C4-2B (cell line): ENCODE data around the gene USP50.
"Not testable (repeated sequence)": the region's sequence is repeated elsewhere in the genome, so short reads cannot be mapped to it uniquely, and the experiment has no call there.

Experiments used
- H3K27ac ChIP-seq: fragments of 450-650 bp; 2 replicates; pipeline ENCODE4 v1.5.1; 2017
- ZFX ChIP-seq: fragments of 450-650 bp; IDR thresholded peaks from 2 replicates; pipeline ENCODE4 v1.6.1; 2017
- TF ChIP-seq, protein P1 (sequence below): fragments of 450-650 bp; conservative IDR thresholded peaks from 2 replicates; pipeline ENCODE4 v1.5.1; 2017; ENCODE audit warnings: mild to moderate bottlenecking

The USP50 gene

DNA sequence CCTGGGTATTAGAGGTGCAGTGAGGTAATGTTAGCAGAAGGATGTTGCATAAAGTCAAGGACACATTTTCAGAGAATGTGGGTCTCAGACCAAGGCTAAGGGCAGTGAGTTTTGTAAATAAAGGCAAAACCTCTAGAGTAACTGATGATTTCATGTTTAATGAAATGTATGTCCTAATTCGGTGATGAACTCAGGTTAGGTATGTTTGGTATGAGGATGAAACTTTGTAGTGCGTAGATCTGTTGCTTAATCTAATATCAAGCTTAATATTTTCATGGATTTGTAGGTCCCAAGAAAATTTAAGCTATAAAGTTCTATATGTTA is 3.6 kb downstream of the USP50 start:
- TF ChIP-seq, protein P1, sequence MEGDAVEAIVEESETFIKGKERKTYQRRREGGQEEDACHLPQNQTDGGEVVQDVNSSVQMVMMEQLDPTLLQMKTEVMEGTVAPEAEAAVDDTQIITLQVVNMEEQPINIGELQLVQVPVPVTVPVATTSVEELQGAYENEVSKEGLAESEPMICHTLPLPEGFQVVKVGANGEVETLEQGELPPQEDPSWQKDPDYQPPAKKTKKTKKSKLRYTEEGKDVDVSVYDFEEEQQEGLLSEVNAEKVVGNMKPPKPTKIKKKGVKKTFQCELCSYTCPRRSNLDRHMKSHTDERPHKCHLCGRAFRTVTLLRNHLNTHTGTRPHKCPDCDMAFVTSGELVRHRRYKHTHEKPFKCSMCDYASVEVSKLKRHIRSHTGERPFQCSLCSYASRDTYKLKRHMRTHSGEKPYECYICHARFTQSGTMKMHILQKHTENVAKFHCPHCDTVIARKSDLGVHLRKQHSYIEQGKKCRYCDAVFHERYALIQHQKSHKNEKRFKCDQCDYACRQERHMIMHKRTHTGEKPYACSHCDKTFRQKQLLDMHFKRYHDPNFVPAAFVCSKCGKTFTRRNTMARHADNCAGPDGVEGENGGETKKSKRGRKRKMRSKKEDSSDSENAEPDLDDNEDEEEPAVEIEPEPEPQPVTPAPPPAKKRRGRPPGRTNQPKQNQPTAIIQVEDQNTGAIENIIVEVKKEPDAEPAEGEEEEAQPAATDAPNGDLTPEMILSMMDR = no peak
- no peak for TF ChIP-seq ZFX
- no peak overlapping the region for H3K27ac ChIP-seq

DNA sequence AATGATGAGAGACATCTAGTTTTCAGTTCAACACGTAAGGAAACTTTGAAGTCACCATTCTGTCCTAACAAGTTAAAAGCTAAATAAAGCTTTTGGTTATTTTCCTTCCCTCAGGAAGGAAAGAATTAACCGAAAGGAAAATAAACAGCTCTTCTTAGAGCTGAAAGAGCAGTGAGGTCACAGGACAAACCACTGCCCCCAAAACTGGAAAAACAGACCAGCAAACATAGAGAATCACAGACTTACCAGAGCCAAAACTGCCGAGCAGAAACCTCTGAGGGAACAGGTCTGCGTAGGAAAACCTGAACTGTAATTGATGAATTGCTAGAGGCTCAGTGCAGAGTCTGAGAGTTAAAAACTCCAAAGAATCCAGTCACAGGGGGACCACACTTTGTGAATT is 14.7 kb downstream of the USP50 start:
- TF ChIP-seq, protein P1 = no peak
- TF ChIP-seq ZFX = no peak
- H3K27ac ChIP-seq = no peak overlapping the region

DNA sequence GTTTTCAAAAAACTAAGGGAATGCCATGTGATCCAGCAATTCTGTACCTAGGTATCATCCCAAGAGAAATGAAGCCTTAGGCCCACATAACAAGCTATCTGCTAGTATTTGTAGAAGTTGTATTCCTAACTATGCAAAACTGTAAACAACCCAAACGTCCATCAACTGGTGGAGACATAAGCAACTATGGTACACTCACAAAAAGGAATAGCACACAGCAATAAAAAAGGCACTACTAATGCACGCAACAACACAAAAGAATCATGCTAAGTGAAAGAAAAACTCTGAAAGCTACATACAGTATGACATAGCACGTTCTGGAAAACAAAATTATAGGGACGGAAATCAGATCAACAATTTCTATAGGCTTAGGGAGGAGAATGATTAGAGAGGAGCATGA is 15.3 kb downstream of the USP50 start:
- H3K27ac ChIP-seq = no peak overlapping the region
- no peak for TF ChIP-seq ZFX
- TF ChIP-seq, protein P1 = no peak

DNA sequence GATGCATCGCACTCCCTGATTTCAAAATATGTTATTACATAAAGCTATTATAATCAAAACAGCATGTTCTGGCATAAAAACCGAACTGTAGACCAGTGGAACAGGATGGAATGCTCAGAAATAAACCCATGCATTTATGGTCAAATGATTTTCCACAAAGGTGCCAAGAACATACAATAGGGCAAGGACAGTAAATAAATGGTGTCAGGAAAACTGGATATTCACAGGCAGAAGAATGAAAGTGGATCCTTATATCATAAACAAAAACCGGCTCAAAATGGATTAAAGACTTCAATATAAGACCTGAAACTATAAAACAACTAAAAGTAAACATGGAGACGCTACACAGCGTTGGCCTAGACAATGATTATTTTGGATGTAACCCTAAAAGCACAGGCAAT is 22.6 kb downstream of the USP50 start:
- TF ChIP-seq, protein P1 = no peak
- TF ChIP-seq ZFX = no peak
- no peak overlapping the region for H3K27ac ChIP-seq

DNA sequence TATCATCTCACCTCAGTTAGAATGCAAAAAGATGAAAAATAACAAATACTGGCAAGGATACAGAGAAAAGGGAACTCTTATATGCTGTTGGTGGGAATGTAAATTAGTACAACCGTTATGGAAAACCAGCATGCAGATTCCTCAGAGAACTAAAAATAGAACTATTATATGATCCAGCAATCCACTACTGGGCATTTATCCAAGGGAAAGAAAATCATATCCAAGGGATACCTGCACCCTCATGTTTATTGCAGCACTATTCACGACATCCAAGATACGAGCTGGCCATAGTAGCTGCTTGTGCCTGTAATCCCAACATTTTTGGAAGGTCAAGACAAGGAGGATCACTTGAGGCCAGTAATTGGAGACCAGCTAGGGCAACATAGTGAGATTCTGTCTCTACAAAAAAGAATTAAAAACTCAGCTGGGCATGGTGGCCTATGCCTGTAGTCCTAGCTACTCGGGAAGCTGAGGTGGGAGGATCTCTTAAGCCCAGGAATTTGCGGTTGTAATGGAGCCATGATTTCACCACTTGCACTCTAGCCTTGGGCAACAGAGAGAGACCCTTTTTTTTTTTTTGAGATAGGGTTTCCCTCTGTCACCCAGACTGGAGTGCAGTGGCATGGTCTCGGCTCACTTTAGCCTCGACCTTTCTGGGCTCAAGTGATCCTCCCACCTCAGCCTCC is 26.6 kb downstream of the USP50 start:
- TF ChIP-seq ZFX = no peak
- TF ChIP-seq, protein P1 = no peak
- no peak overlapping the region for H3K27ac ChIP-seq

DNA sequence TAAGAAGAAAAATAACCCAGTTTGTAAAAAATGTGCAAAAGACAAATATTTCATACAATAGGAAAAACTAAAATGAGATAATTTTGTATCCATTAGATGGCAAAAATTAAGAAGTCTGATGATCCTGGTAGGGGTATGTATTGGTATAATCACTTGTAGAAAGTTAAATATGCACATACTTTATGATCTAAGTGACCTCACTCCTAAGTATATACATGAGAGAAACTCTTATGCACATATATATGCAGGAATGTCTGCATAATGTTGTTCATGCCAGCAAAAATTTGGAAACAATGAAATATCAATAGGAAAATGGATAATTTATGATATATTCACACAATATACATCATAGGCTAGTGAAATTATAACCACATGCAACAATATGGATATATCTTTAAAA is 33.5 kb downstream of the USP50 start:
- TF ChIP-seq ZFX = no peak
- TF ChIP-seq, protein P1 = no peak
- no peak overlapping the region for H3K27ac ChIP-seq

DNA sequence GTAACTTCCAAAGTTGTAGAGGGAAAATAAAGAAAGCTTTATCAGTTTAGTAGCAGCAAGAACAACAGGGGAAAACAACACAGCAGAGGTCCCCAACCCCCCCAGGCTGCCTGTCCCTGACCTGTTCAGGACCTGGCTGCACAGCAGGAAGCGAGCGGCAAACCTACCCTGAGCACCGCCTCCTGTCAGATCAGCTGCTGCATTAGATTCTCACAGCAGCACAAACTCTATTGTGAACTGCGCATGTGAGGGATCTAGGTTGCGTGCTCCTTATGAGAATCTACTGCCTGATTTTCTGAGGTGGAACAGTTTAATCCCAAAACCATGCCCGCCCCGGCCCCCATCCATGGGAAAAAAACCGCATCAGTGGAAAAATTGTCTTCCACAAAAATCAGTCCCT is 40.3 kb downstream of the USP50 start:
- TF ChIP-seq, protein P1 = no peak
- TF ChIP-seq ZFX = no peak
- no peak overlapping the region for H3K27ac ChIP-seq

DNA sequence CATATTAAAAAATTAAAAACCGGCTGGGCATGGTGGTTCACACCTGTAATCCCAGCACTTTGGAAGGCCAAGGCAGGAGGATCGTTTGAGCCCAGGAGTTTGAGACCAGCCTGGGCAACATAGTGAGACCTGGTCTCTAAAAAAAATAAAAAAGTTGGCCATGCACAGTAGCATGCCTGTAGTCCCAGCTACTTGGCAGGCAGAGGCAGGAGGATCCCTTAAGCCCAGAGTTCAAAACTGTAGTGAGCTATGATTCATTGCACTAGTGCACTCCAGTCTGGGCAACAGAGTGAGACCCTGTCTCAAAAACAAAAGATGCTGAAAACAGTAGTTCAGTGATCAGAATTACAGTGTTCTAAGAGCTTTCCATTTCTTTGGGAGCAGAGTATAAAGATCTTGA is 40.8 kb downstream of the USP50 start:
- H3K27ac ChIP-seq = not testable (repeated sequence)
